HG02678 (cell line): Measurements from ENCODE around the gene CTBP2.

Experiments used
- ATAC-seq: cut with Tn5 transposase; IDR thresholded peaks from one replicate; pipeline ENCODE4 v1.9.1; 2021; ENCODE audit warnings: mild to moderate bottlenecking, moderate library complexity; ENCODE audit not compliant: unreplicated experiment

CTBP2 gene

GRCh38 chr10:125014086-125014830 lies 146.1 kb downstream of the CTBP2 start:
- ATAC-seq, result no peak

- ATAC-seq, result no peak
These were observed 146.9 kb downstream of the CTBP2 start for GRCh38 chr10:125013529-125013872.

- no peak for ATAC-seq
These were observed 147.4 kb downstream of the CTBP2 start for GRCh38 chr10:125012851-125013528.

- ATAC-seq, result no peak
These were observed 148.2 kb downstream of the CTBP2 start for GRCh38 chr10:125011926-125012705.

GRCh38 chr10:125011171-125011925 lies 149.0 kb downstream of the CTBP2 start:
- no peak for ATAC-seq

- ATAC-seq, result no peak
These were observed 150.0 kb downstream of the CTBP2 start for GRCh38 chr10:125010362-125010761.

GRCh38 chr10:125009661-125010161 lies 150.7 kb downstream of the CTBP2 start:
- ATAC-seq, result no peak

GRCh38 chr10:125008689-125009638 lies 151.4 kb downstream of the CTBP2 start:
- no peak for ATAC-seq

GRCh38 chr10:125007436-125007835 lies 152.9 kb downstream of the CTBP2 start:
- ATAC-seq, result no peak

- no peak for ATAC-seq
These were observed 153.4 kb downstream of the CTBP2 start for GRCh38 chr10:125006921-125007426.

GRCh38 chr10:125006188-125006680 lies 154.1 kb downstream of the CTBP2 start:
- ATAC-seq, result no peak

- no peak for ATAC-seq
These were observed 154.8 kb downstream of the CTBP2 start for GRCh38 chr10:125005312-125006187.

- no peak for ATAC-seq
These were observed 155.6 kb downstream of the CTBP2 start for GRCh38 chr10:125004571-125005311.

GRCh38 chr10:125003901-125004467 lies 156.4 kb downstream of the CTBP2 start:
- no peak for ATAC-seq

GRCh38 chr10:125003146-125003900 lies 157.0 kb downstream of the CTBP2 start:
- ATAC-seq, result no peak

GRCh38 chr10:125002423-125003145 lies 157.8 kb downstream of the CTBP2 start:
- no peak for ATAC-seq
